Motor neuron (in vitro differentiated cells): ENCODE results near the gene NFKBIA. TPM values are rescaled to one million over a fixed set of nuclear protein-coding genes. Genes with fewer than 3 reads are reported as not detected.
A peak's percentile ranks its signal among the peaks of the same experiment; 100 is the strongest.
"Not testable (repeated sequence)": the region's sequence is repeated elsewhere in the genome, so short reads cannot be mapped to it uniquely, and the experiment has no call there.

Source experiments
- ATAC-seq, 8 experiments: fragments of 200-7000 bp; cut with Tn5 transposase; replicated peaks in 6 of 8; 2 replicates each; pipeline ENCODE4 v1.8.0; 2021; ENCODE audit warnings: mild to moderate bottlenecking in 8 of 8, moderate library complexity in 8 of 8
- H3K27ac ChIP-seq, 2 donors: fragments of 250-450 bp; sonication (Bioruptor Pico); 2 replicates each; pipeline ENCODE4 v1.9.0; 2021; ENCODE audit warnings: antibody characterized with exemption in 2 of 2, mild to moderate bottlenecking in 2 of 2, moderate library complexity in 1 of 2
- H3K4me1 ChIP-seq, 2 donors: fragments of 250-450 bp; sonication (Bioruptor Pico); replicated peaks in 1 of 2; 2 replicates each; pipeline ENCODE4 v1.6.1; 2021; ENCODE audit warnings: antibody characterized with exemption in 2 of 2, mild to moderate bottlenecking in 2 of 2, moderate library complexity in 1 of 2
- H3K4me3 ChIP-seq, 5 donors: fragments of 250-450 bp; sonication (Bioruptor Pico); 2 replicates each; pipeline ENCODE4 v1.9.0; 2021; ENCODE audit warnings: antibody characterized with exemption in 5 of 5, mild to moderate bottlenecking in 5 of 5, moderate library complexity in 4 of 5
- WGBS, 10 experiments: fragments of 450-650 bp; shearing (Covaris generic); methylation state at CpG; one replicate each; pipeline ENCODE4 v1.0.0; 2022; 5-methylcytosine and 5-hydroxymethylcytosine counted together
- in situ Hi-C, 9 experiments: fragments of 400-800 bp; cut with MboI; loops; one replicate each; pipeline ENCODE4 v1.15.0; 2021; ENCODE audit warnings: low sequenced_read_pairs in 9 of 9, low pct_unique_long_range_greater_than_20kb in 2 of 9; ENCODE audit not compliant: unreplicated experiment in 9 of 9
- total RNA-seq, 8 experiments: library from RNA; unstranded; fragments of 300-600 nt; gene quantifications; 2 replicates each; pipeline versions ENCODE4 v1.2.3 to v1.2.4, GENCODE V29; 2022

NFKBIA gene
- total RNA-seq, 8 experiments from 2014 or later: 19.6 to 157 (median 36.2) TPM

DNA sequence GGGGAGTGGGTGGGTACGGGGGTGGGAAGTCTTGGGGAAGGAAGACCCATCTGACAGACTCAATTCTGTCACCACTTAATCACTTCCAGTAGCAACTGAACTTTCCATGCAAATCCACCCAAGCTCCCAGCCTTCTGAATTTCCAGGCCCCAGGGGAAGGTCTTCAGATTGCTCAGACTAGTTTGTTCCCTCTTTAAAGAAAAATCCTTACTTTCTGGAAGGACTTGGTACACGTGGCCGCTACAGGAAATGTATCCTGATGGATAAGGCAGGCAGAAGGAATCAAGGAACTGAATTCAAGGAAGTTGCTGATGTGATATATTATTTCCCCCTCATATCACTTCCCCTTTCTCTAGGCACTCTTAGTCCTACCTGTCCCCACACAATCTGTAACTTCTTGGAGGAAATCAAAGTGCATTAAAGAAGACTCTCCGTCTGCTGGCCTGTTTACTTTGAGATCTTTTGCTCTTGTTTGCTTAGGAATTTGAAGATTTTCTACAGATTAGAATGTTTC, 6.4 kb downstream of the NFKBIA start:
- 0 to 100% (median 60%) methylated on average over 1 to 4 of the region's 4 CpGs; no CpG with 5 or more reads in 1 of the 10 experiments for WGBS, 10 experiments
- in situ Hi-C loops: no loop called here
- Histone ChIP-seq H3K4me1 (peaks cover 4 to 7% of the 10 kb centered on the region in 2 donors), H3K27ac (no peak overlapping the region), H3K4me3 (no peak overlapping the region)
- ATAC-seq: peak in 3 of 8 experiments; percentile 7 to 48 (median 17)

DNA sequence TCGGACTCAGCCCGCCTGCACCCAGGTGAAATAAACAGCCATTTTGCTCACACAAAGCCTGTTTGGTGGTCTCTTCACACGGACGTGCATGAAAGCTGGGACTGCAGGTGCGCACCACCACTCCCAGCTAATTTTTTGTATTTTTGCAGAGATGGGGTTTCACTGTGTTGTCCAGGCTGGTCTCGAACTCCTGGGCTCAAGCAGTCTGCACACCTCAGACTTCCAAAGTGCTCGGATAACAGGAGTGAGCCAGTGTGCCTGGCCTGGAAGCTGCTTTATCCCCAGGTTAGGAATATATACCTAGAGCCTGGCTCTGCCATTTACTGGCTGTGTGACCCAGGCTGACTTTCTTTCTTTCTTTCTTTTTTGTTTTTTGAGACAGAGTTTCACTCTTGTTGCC, 7.9 kb downstream of the NFKBIA start:
- H3K4me3 ChIP-seq, ATAC-seq, H3K27ac ChIP-seq, in situ Hi-C loops, H3K4me1 ChIP-seq: not testable (repeated sequence)
- 100% methylated on average over 1 of the region's 7 CpGs; no CpG with 5 or more reads in 7 of the 10 experiments for WGBS, 10 experiments

DNA sequence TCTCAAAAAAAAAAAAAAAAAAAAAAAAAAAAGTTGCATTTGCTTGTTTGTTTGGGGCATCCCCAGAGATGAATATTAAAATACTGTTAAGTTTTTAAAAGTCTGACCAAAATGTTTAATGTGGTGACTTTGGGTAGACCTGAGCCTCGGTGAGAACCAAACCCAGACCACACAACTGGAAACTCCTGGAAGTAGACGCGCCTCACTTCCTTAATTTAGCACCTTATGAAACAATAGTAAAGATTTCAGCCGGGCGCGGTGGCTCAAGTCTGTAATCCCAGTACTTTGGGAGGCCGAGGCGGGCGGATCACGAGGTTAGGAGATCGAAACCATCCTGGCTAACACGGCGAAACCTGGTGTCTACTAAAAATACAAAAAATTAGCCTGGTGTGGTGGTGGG, 9.3 kb downstream of the NFKBIA start:
- 90 to 100% (median 98%) methylated on average over 1 to 9 of the region's 13 CpGs; no CpG with 5 or more reads in 5 of the 10 experiments for WGBS, 10 experiments
- H3K27ac ChIP-seq: no peak overlapping the region
- in situ Hi-C loops: no loop called here
- no peak for ATAC-seq
- peaks cover 0 to 4% of the 10 kb centered on the region in 2 donors for H3K4me1 ChIP-seq
- no peak overlapping the region for H3K4me3 ChIP-seq

DNA sequence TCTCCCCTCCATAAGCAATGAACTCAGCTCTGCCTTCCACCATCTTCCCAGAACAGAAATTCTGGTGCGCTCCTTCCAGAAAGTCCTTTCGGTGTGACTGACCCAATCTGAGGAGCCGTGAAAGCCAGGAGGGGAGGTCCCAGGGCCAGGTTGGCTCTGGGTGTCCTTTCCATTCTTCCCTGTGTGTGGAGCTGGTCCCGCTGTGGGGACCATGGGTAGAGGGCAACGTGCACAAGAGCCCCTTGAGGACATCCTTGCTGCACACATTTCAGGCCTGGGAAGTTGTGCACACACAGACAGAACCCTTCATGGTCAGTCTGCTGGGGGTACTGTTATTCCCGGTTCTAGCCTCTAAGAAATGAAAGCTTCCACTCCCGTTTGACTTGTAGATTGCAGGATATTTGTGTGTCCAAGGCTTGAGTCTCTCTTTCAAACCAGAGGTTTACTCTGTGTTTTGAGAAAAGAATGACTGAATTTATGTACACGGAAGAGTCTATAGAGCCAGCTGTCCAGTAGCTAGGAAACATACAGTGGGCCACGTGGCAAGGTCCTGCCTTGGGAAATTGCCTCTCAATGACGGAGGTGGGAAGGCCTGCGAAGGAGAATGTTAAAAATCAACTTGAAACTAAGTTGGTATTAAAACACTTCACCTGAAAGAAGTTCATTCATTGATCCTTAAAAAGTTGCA, 10.1 kb downstream of the NFKBIA start:
- 74 to 100% (median 89%) methylated on average over 1 to 7 of the region's 11 CpGs; no CpG with 5 or more reads in 2 of the 10 experiments for WGBS, 10 experiments
- no peak overlapping the region for H3K4me3 ChIP-seq
- peak in 2 of 8 experiments; percentile 48 to 91 for ATAC-seq
- H3K4me1 ChIP-seq: peaks cover 0 to 4% of the 10 kb centered on the region in 2 donors
- H3K27ac ChIP-seq: no peak overlapping the region
- in situ Hi-C loops: no loop called here

DNA sequence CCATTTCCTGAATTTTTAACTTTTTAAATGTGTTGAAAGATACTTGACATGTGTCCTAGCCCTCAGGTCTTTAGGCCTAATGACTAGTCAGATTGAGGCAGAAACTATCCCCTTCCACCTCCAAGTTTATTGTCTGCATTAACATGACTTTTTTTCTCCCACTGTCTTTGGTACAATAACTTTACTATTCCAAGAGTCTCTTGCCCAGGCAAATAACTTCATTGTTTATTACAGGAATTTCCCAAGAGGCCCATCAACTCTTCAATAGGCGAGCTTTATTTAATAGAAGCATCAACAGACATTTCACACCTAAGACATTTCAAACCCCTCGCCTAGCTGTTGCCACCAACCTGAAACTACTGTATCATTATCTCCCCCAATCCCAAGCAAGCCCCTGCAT, 10.7 kb downstream of the NFKBIA start:
- no peak for ATAC-seq
- peaks cover 0 to 4% of the 10 kb centered on the region in 2 donors for H3K4me1 ChIP-seq
- no peak overlapping the region for H3K4me3 ChIP-seq
- in situ Hi-C loops: no loop called here
- WGBS, 10 experiments: 20 to 100% (median 80%) methylated on average over 1 to 2 of the region's 2 CpGs; no CpG with 5 or more reads in 1 of the 10 experiments
- no peak overlapping the region for H3K27ac ChIP-seq

DNA sequence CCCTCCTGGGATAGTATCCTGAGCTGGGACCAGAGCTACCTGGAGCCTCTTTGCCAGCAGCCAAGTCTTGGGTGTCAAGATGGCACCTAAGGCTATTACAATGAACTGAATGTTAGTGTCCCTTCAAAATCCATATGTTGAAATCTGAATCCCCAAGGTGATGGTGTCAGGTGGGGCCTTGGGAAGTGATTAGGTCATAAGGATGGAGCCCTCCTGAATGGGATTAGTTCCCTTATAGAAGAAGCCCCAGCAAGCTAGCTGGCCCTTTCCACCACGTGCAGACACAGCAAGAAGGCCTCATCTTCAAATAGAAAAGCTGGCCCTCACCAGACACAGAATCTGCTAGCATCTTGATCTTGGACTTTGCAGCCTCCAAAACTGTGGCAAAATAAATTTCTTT, 12.4 kb downstream of the NFKBIA start:
- WGBS, 10 experiments: 83 to 100% (median 93%) methylated on average over 1 of the region's 1 CpG; no CpG with 5 or more reads in 6 of the 10 experiments
- H3K4me3 ChIP-seq: no peak overlapping the region

DNA sequence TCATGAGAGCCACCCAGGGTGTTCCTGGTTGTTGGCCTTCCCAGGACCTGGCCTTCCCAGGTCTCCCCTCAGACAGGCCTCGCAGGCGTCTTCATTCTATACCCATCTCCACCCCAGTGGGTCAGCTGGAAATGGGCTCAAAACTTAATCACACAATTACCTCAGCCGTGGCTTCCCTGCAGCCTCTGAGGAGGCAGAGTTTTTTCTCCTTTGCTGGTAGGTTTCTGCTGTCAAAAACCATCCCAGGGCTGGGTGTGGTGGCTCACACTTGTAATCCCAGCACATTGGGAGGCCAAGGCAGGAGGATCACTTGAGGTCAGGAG, 13.2 kb downstream of the NFKBIA start:
- Histone ChIP-seq H3K27ac (no peak overlapping the region), H3K4me3 (no peak overlapping the region), H3K4me1 (no peaks in the 10 kb centered on the region)
- WGBS, 10 experiments: 80% methylated on average over 1 of the region's 3 CpGs; no CpG with 5 or more reads in 9 of the 10 experiments
- in situ Hi-C loops: no loop called here
- ATAC-seq: no peak

More for the DNA sequence above, 12.4 kb downstream of the NFKBIA start:
- in situ Hi-C loops: no loop called here
- Histone ChIP-seq H3K4me1 (no peaks in the 10 kb centered on the region), H3K27ac (no peak overlapping the region)
- ATAC-seq: no peak

DNA sequence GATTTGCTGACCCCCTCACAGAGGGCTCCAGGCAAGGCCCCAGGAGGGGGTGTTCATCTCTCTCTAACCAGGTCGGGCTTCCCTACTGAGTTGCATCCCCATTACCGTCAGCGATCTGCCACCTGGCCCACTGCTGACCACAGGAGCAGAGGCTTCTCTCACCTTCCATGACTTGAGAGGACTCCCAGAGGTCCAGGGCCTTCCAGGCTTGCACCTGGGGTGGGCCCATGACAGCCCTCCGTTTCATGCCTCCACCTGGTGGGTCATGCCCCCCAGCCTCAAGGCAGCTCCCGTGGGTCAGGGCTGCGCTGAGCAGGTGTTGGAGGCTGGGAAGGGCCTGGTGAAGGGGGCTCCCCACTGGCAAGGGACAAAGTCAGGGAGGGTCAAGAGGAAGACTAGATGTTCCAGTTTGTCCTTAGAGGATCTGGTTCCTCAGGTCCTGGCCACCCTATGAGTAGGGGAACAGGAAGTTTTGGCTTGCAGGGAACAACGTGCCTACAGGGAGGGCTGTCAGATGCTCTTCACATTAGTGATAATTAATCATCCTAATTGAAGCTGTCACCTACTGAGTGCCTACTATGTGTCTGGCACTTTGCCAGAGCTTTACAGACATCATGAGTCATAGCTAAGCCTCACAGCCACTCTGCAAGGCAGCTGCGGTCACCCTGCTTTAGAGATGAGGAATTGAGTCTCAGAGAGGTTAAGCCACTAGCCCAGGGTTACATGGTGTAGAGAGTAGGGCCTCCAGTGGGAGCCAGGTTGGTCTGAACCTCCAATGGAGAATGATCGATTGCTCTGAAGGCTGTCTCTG, 13.8 kb downstream of the NFKBIA start:
- Histone ChIP-seq H3K4me1 (peaks cover 1% of the 10 kb centered on the region in 2 donors), H3K4me3 (no peak overlapping the region), H3K27ac (no peak overlapping the region)
- in situ Hi-C loops: no loop called here
- 0 to 100% (median 50%) methylated on average over 1 to 2 of the region's 9 CpGs; no CpG with 5 or more reads in 3 of the 10 experiments for WGBS, 10 experiments
- ATAC-seq: peak in 3 of 8 experiments; percentile 9 to 54 (median 48)

DNA sequence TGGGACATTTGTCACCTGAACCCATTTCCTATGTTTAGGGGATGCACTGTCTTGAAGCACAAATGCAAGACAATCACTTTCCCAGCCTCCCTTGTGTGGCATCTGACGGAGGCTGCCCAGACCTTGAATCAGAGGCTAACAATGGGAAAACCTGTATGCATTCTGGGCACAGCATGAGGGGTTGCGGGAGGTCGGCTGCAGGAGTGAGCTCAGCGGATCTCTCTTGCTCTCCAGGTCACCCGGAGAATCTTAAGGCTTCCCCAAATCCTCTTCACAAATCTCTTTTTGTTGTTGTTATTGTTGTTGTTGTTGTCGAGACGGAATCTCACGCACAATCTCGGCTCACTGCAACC, 15.3 kb downstream of the NFKBIA start:
- in situ Hi-C loops: no loop called here
- Histone ChIP-seq H3K4me3 (no peak overlapping the region), H3K4me1 (peaks cover 10 to 16% of the 10 kb centered on the region in 2 donors), H3K27ac (no peak overlapping the region)
- WGBS, 10 experiments: 40 to 97% (median 85%) methylated on average over 1 to 8 of the region's 9 CpGs; no CpG with 5 or more reads in 2 of the 10 experiments
- no peak for ATAC-seq

DNA sequence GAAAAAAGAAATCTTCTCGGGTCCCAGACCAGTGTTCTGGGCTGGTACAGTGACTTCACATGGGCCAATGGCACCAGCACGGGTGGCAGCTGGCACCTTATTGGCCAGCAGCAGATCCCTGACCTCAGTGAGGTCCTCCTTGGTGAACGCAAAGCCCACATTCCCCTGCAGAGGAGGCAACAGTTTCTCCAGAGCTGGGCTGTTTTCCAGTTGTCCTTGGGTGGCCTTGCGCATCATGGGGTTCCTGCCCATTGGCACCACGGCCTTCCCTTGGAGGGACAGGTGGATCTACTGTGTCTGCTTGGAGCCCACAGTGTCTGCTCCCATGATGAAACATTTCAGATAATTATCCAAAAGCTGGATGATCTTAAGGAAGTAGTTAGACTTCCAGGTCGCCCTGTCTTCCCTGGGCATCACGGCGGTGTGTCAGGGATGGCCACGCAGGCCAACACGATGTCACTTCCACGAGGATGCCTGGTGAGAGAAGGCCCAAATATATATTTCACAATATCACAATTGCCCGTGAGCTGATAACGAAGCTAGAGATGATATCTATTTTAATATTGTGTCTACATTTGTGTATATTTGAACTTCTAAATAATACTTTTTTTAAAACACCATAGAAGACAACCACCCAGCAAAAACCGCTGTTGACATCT, 15.8 kb downstream of the NFKBIA start:
- no peak for ATAC-seq
- in situ Hi-C loops: no loop called here
- H3K4me3 ChIP-seq: no peak overlapping the region
- WGBS, 10 experiments: 73 to 100% (median 96%) methylated on average over 1 to 11 of the region's 14 CpGs; no CpG with 5 or more reads in 2 of the 10 experiments
- peaks cover 10 to 18% of the 10 kb centered on the region in 2 donors for H3K4me1 ChIP-seq
- no peak overlapping the region for H3K27ac ChIP-seq

DNA sequence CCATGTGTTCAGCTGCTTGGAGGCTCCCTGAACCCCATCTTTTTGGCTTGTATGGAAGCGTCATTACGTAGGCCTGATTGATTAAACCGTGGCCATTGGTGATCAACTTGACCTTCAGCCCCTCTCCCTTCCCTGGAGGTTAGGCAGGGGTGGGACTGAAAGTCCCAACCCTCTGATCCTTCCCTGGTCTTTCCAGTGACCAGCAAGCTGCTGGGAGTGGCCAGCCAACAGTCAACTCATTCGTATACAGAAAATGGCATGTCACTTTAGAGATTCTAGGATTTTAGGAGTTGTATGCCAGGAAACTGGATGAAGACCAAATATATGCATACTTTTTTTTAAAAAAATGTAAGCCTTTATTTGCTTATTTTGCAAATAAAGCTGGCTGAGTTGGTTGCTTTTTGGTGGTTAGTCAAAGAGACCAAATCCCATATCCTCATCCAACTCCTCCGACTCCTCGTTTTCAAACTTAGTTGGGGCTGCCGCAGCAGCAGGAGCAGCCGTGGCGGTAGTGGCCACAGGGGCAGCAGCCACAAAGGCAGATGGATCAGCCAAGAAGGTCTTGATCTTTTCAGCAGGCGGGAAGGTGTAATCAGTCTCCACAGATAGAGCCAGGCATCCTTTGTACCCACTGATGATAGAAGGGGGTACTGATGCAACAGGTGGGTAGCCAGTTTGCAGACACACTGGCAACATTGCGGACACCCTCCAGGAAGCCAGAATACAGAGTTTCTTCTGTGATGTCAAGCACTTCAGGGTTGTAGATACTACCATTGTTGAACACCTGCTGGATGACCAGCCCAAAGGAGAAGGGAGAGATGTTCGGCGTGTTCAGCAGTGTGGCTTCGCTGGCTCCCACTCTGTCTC, 16.6 kb downstream of the NFKBIA start:
- Histone ChIP-seq H3K4me3 (no peak overlapping the region), H3K4me1 (peaks cover 10 to 18% of the 10 kb centered on the region in 2 donors), H3K27ac (no peak overlapping the region)
- in situ Hi-C loops: no loop called here
- no peak for ATAC-seq
- 68 to 100% (median 91%) methylated on average over 2 to 11 of the region's 14 CpGs for WGBS, 10 experiments

DNA sequence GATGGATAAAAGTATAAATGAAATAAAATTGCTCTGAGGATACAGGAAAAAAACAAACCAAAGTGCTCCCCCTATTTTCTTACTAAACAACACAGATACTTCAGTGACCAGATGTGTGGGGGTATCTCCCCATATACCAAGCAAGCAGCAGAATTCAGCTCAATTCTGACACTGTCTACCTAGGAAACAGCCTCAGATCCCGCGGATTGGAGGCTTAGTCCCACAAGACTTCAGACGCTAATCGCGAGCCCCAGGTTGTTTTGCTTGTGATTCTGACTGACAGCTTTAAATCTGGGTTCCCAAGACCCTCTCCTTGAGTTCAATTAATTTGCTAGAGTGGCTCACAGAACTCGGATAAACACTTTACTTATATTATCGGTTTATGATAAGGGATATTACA, 17.3 kb downstream of the NFKBIA start:
- Histone ChIP-seq H3K27ac (no peak overlapping the region), H3K4me1 (peaks cover 10 to 18% of the 10 kb centered on the region in 2 donors), H3K4me3 (no peak overlapping the region)
- in situ Hi-C loops: no loop called here
- ATAC-seq: no peak
- WGBS, 10 experiments: 60 to 100% (median 88%) methylated on average over 1 to 6 of the region's 7 CpGs; no CpG with 5 or more reads in 4 of the 10 experiments
